IPS-11a (cell line): Measurements from ENCODE around the gene PRKCH.

Experiments
- H3K4me3 ChIP-seq: one replicate; pipeline ENCODE4 v1.5.1; 2013; ENCODE audit warnings: low read depth, low read length, control low read depth

The PRKCH gene

GRCh38 chr14:61561657-61562276 lies 240.4 kb downstream of the PRKCH start:
- H3K4me3 ChIP-seq: no peak overlapping the region

GRCh38 chr14:61562321-61563161 lies 241.2 kb downstream of the PRKCH start:
- no peak overlapping the region for H3K4me3 ChIP-seq

GRCh38 chr14:61563162-61563511 lies 241.8 kb downstream of the PRKCH start:
- H3K4me3 ChIP-seq: no peak overlapping the region

GRCh38 chr14:61563880-61564617 lies 242.7 kb downstream of the PRKCH start:
- no peak overlapping the region for H3K4me3 ChIP-seq

GRCh38 chr14:61564618-61565091 lies 243.3 kb downstream of the PRKCH start:
- no peak overlapping the region for H3K4me3 ChIP-seq

- no peak overlapping the region for H3K4me3 ChIP-seq
Measured at GRCh38 chr14:61565181-61565580, 243.8 kb downstream of the PRKCH start.

- no peak overlapping the region for H3K4me3 ChIP-seq
Measured at GRCh38 chr14:61565836-61566536, 244.6 kb downstream of the PRKCH start.

- no peak overlapping the region for H3K4me3 ChIP-seq
Measured at GRCh38 chr14:61566537-61567225, 245.3 kb downstream of the PRKCH start.

- H3K4me3 ChIP-seq: peak overlapping the region; percentile 29
Measured at GRCh38 chr14:61567838-61568571, 246.6 kb downstream of the PRKCH start.

- H3K4me3 ChIP-seq: peak overlapping the region; percentile 29
Measured at GRCh38 chr14:61568572-61569011, 247.2 kb downstream of the PRKCH start.

GRCh38 chr14:61569308-61569707 lies 247.9 kb downstream of the PRKCH start:
- H3K4me3 ChIP-seq: no peak overlapping the region

- no peak overlapping the region for H3K4me3 ChIP-seq
Measured at GRCh38 chr14:61569812-61570548, 248.6 kb downstream of the PRKCH start.

- no peak overlapping the region for H3K4me3 ChIP-seq
Measured at GRCh38 chr14:61570549-61571290, 249.3 kb downstream of the PRKCH start.

- H3K4me3 ChIP-seq: no peak overlapping the region
Measured at GRCh38 chr14:61571917-61572316, 250.5 kb downstream of the PRKCH start.

GRCh38 chr14:61573321-61573720 lies 251.9 kb downstream of the PRKCH start:
- no peak overlapping the region for H3K4me3 ChIP-seq

GRCh38 chr14:61573748-61574513 lies 252.6 kb downstream of the PRKCH start:
- no peak overlapping the region for H3K4me3 ChIP-seq

- no peak overlapping the region for H3K4me3 ChIP-seq
Measured at GRCh38 chr14:61574514-61574807, 253.1 kb downstream of the PRKCH start.

GRCh38 chr14:61575126-61575525 lies 253.7 kb downstream of the PRKCH start:
- H3K4me3 ChIP-seq: no peak overlapping the region
